Activated T-cell treated with anti-CD3 and anti-CD28 coated beads, Interleukin-2, amount 50 U/mL, for 4 hours (primary cell): ENCODE data around the gene NGEF. TPM values are rescaled to one million over a fixed set of nuclear protein-coding genes. Genes with fewer than 3 reads are reported as not detected.

ENCODE experiments used
- ATAC-seq, 2 donors: fragments of 200-7000 bp; cut with Tn5 transposase; one replicate each; pipeline ENCODE4 v1.10.0; 2021
- DNase-seq: peaks from one replicate; pipeline ENCODE4 v3.0.0-alpha.2; 2020
- H3K27me3 Mint-ChIP-seq: one replicate; pipeline ENCODE4 v1.8.0; 2021; ENCODE audit warnings: low read depth, mixed read lengths
- H3K36me3 Mint-ChIP-seq: one replicate; pipeline ENCODE4 v1.8.0; 2022; ENCODE audit warnings: mixed read lengths; ENCODE audit not compliant: insufficient read depth
- H3K4me1 Mint-ChIP-seq: one replicate; pipeline ENCODE4 v1.8.0; 2021; ENCODE audit warnings: low read depth, mixed read lengths
- H3K4me3 Mint-ChIP-seq: one replicate; pipeline ENCODE4 v1.8.0; 2021; ENCODE audit warnings: mild to moderate bottlenecking, moderate library complexity, mixed read lengths
- H3K9me3 Mint-ChIP-seq: one replicate; pipeline ENCODE4 v1.8.0; 2021; ENCODE audit warnings: mixed read lengths
- total RNA-seq, 3 donors: library from RNA; stranded (reverse); gene quantifications; one replicate each; pipeline ENCODE4 v1.2.1, GENCODE V29; 2021

NGEF gene
- total RNA-seq, 3 donors from 2014 or later, result 0.11 to 0.94 (median 0.37) TPM

DNA sequence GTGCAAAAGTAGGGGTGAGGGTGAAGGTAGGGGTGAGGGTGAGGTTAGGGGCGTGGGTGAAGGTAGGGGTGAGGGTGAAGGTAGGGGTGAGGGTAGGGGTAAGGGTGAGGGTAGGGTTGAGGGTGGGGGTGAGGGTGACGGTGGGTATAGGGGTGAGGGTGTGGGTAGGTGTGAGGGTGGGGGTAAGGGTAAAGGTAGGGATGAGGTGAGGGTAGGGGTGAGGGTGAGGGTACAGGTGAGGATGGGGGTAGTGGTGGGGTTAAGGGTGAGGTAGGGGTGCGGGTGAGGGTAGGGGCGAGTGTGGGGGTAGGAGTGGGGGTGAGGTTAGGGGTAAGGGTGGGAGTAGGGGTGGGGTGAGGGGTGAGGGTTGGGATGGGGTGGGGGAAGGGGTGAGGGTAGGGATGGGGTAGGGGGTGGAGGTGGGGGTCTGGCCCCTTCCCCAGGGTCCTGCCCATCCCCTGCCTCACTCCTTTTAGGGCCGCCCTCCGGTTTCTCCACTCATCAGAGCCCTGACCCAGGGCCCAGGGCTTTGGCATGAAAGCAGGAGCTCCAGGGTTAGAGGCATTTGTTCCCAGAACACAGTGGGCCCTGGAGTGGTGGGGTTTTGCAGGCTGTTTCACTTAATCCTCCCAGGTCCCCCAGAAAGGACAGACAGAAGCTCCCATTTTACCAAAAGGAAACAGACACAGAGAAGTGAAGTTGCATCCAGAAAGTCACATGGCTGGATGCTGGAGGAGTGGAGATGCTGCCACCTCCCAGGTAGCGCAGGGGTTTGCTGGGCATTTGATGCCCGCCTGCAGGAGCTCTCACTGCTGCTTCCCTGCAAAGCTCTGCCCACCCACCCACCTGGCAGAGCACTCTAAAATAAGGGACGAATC, 116.1 kb downstream of the NGEF start:
- H3K36me3 Mint-ChIP-seq, result no peaks in the 10 kb centered on the region
- DNase-seq (no peak), ATAC-seq (no peak)
- peaks cover 4% of the 10 kb centered on the region for H3K27me3 Mint-ChIP-seq
- H3K4me1 Mint-ChIP-seq, result peaks cover 11% of the 10 kb centered on the region
- H3K9me3 Mint-ChIP-seq, result no peaks in the 10 kb centered on the region
- H3K4me3 Mint-ChIP-seq, result no peak overlapping the region

- H3K4me3 Mint-ChIP-seq, result no peak overlapping the region
These were observed 116.9 kb downstream of the NGEF start for GRCh38 chr2:232896111-232896510.

DNA sequence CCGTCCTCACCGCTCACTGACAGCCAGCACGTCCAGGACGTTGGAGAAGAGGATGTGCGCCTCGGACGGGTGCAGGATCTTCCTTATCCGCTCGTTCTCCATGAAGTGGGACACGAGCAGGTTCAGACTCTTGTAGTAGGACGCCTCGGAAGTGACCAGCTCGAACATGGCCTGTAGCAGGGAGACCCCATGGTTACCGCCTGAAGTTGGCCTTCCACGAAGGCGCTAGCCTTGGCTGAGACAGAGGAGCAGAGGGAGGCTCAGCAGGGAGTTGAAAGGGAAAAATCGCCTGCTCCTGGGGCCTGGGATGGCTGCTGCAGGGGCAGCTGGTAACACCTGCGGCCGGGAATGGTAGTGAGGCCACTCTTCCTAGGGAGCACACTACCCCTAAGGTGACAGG, 118.3 kb downstream of the NGEF start:
- no peak for ATAC-seq
- Mint-ChIP-seq H3K4me3 (no peak overlapping the region), H3K9me3 (no peaks in the 10 kb centered on the region), H3K36me3 (no peaks in the 10 kb centered on the region), H3K4me1 (peaks cover 11% of the 10 kb centered on the region), H3K27me3 (peaks cover 18% of the 10 kb centered on the region)
- no peak for DNase-seq

More at GRCh38 chr2:232896111-232896510, 116.9 kb downstream of the NGEF start:
- Mint-ChIP-seq H3K4me1 (peaks cover 11% of the 10 kb centered on the region), H3K9me3 (no peaks in the 10 kb centered on the region), H3K36me3 (no peaks in the 10 kb centered on the region), H3K27me3 (peaks cover 9% of the 10 kb centered on the region)
- ATAC-seq (no peak), DNase-seq (no peak)

- Mint-ChIP-seq H3K9me3 (no peaks in the 10 kb centered on the region), H3K4me3 (no peak overlapping the region), H3K4me1 (peaks cover 11% of the 10 kb centered on the region), H3K27me3 (peaks cover 18% of the 10 kb centered on the region), H3K36me3 (no peaks in the 10 kb centered on the region)
- ATAC-seq, result no peak
- DNase-seq, result no peak
These were observed 118.8 kb downstream of the NGEF start for GRCh38 chr2:232894251-232894650.

DNA sequence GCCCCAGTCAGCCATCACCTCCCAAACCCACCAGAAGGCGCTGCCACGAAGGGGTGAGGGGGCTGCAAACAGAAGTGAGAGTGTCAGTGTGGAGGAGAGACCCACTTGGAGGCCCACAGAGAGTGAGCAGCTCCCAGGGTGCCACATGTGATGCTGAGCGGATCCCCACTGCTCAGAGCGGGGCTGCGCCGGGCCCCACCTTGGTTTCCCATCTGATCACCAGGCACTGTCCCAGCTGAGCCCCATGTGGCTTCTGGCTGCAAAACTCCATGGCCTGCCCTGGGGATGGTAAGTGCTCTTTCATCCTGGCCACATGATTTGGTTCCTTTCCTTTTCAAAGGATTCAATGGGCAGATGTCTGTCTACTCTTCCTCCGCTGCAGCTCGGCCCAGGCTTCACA, 119.2 kb downstream of the NGEF start:
- no peaks in the 10 kb centered on the region for H3K36me3 Mint-ChIP-seq
- DNase-seq (no peak), ATAC-seq (no peak)
- H3K9me3 Mint-ChIP-seq, result no peaks in the 10 kb centered on the region
- no peak overlapping the region for H3K4me3 Mint-ChIP-seq
- peaks cover 11% of the 10 kb centered on the region for H3K4me1 Mint-ChIP-seq
- H3K27me3 Mint-ChIP-seq, result peaks cover 18% of the 10 kb centered on the region

DNA sequence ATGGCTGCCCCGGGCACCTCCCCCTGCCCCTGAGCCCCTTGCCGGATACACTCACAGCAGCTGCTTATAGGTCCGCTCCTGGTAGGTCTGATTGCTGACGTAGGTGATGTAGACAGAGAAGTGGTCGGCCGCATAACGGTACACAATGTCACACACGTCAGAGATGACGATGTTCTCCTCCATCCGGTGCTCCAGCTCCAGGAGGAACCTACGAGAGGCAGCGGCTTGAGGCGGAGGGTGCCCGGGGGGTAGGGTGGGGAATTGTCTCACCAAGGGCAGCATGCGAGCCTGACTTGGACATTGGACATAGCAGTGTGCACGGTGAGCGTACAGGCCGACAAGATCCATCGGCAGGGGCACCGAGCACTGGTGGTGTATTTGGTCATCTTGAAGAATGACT, 120.2 kb downstream of the NGEF start:
- no peak for ATAC-seq

GRCh38 chr2:232892221-232892620, 120.8 kb downstream of the NGEF start:
- Mint-ChIP-seq H3K27me3 (peaks cover 18% of the 10 kb centered on the region), H3K36me3 (no peaks in the 10 kb centered on the region), H3K4me1 (peaks cover 4% of the 10 kb centered on the region), H3K9me3 (no peaks in the 10 kb centered on the region), H3K4me3 (no peak overlapping the region)
- ATAC-seq (no peak), DNase-seq (no peak)

More for the DNA sequence above, 120.2 kb downstream of the NGEF start:
- peaks cover 18% of the 10 kb centered on the region for H3K27me3 Mint-ChIP-seq
- H3K9me3 Mint-ChIP-seq, result no peaks in the 10 kb centered on the region
- H3K4me3 Mint-ChIP-seq, result no peak overlapping the region
- peaks cover 8% of the 10 kb centered on the region for H3K4me1 Mint-ChIP-seq
- H3K36me3 Mint-ChIP-seq, result no peaks in the 10 kb centered on the region
- DNase-seq, result no peak

DNA sequence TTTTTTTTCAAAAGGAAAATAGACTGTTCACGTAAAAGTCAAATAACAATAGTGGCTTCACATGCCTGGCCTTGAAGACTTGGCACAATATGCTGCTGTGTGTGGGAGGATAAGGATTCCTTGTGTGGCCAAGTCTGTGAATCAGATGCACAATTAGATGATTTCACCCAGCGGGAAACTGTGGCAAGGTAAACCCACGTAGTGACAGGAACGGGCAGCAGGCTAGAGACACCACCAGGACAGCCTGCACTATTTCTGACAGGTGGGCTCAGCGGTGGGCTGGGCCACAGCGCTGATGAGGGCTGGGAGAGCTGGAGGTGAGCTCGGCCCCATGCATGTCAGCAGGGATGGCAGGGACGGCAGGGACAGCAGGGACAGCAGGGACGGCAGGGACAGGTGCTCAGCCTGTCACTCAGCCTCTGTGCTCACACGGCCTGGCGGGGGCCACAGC, 121.4 kb downstream of the NGEF start:
- Mint-ChIP-seq H3K36me3 (no peaks in the 10 kb centered on the region), H3K27me3 (peaks cover 18% of the 10 kb centered on the region), H3K4me3 (no peak overlapping the region), H3K9me3 (no peaks in the 10 kb centered on the region), H3K4me1 (peaks cover 2% of the 10 kb centered on the region)
- ATAC-seq (no peak), DNase-seq (no peak)

GRCh38 chr2:232890896-232891601, 122.0 kb downstream of the NGEF start:
- Mint-ChIP-seq H3K4me3 (no peak overlapping the region), H3K4me1 (no peaks in the 10 kb centered on the region), H3K9me3 (no peaks in the 10 kb centered on the region), H3K36me3 (no peaks in the 10 kb centered on the region), H3K27me3 (peaks cover 18% of the 10 kb centered on the region)
- ATAC-seq (no peak), DNase-seq (no peak)

GRCh38 chr2:232890536-232890895, 122.5 kb downstream of the NGEF start:
- no peak for ATAC-seq
- no peak overlapping the region for H3K4me3 Mint-ChIP-seq
- H3K9me3 Mint-ChIP-seq, result no peaks in the 10 kb centered on the region
- no peaks in the 10 kb centered on the region for H3K4me1 Mint-ChIP-seq
- peaks cover 16% of the 10 kb centered on the region for H3K27me3 Mint-ChIP-seq
- H3K36me3 Mint-ChIP-seq, result no peaks in the 10 kb centered on the region
- DNase-seq, result no peak

DNA sequence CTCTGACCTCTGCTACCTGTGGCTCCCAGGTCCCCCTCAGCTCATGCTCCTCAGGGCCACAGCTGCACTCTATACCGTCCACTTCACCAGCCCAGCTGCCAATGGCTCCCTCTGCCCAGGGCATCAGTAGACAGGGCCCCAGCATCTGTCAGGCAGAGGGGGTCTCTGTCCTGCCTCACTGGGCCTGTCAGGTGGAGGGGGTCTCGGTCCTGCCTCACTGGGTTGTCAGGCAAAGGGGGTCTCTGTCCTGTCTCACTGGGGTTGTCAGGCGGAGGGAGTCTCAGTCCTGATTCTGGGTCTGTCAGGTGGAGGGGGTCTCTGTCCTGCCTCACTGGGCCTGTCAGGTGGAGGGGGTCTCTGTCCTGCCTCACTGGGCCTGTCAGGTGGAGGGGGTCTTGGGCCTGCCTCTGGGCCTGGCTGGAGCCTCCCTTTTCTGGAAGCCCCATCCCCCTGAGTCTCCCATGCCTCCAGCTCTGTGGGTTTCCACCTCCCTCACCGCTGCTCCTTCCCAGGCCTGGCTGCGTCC, 123.1 kb downstream of the NGEF start:
- no peaks in the 10 kb centered on the region for H3K9me3 Mint-ChIP-seq
- no peaks in the 10 kb centered on the region for H3K4me1 Mint-ChIP-seq
- DNase-seq, result no peak
- H3K27me3 Mint-ChIP-seq, result peaks cover 16% of the 10 kb centered on the region
- H3K4me3 Mint-ChIP-seq, result no peak overlapping the region
- H3K36me3 Mint-ChIP-seq, result no peaks in the 10 kb centered on the region
- ATAC-seq, result no peak

DNA sequence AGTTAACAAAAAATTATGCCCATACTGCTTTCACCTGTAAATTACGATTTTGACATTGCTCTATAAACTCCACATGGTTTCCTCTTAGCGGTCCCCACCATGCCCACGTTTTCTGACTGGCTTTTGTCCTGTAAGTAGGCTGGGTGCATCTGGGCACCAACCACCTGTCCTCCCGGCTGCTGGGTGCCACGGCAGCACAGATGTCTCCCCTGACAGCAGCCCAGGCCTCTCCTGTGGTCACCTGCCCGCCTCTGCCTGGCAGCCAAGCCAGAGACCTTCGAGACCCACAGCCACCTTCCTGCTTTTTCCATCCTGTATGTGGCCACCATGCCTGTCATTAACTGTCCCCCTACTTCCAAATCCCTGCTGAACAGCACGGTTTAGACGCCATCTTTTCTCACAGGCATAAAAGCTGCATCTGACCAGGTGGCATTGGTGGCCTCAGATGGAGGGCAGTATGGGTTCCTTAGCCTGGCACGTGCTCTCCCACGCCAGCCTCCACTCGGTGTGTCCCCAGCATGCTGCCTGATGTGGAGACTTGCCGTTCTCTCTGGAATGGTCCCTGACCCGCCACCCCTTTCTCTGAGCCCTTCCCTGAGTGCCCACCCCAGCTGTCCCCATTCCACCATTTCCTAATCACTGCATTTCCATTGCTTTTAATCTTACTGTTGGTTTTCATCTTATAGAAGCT, 124.1 kb downstream of the NGEF start:
- Mint-ChIP-seq H3K36me3 (no peaks in the 10 kb centered on the region), H3K9me3 (no peaks in the 10 kb centered on the region), H3K4me3 (no peak overlapping the region), H3K27me3 (peaks cover 16% of the 10 kb centered on the region), H3K4me1 (no peaks in the 10 kb centered on the region)
- DNase-seq, result no peak
- no peak for ATAC-seq

- Mint-ChIP-seq H3K4me3 (no peak overlapping the region), H3K4me1 (no peaks in the 10 kb centered on the region), H3K36me3 (no peaks in the 10 kb centered on the region), H3K9me3 (no peaks in the 10 kb centered on the region), H3K27me3 (peaks cover 16% of the 10 kb centered on the region)
- DNase-seq (no peak), ATAC-seq (no peak)
These were observed 124.8 kb downstream of the NGEF start for GRCh38 chr2:232888099-232888836.
